ENCODE results near the gene MACF1. TPM values are rescaled to one million over a fixed set of nuclear protein-coding genes. Genes with fewer than 3 reads are reported as not detected.

Gene MACF1
- total RNA-seq, 2 donors from 2014 or later, result 154 to 355 TPM

GRCh38 chr1:39184354-39184818 lies 20.1 kb upstream of the MACF1 start:
- no peaks in the 10 kb centered on the region for H3K27me3 ChIP-seq (replicated peaks; ENCODE audit: insufficient read depth)
- 98% methylated on average over 3 of the region's 3 CpGs for WGBS
- H3K36me3 ChIP-seq, result no peaks in the 10 kb centered on the region
- H3K9me3 ChIP-seq, result no peaks in the 10 kb centered on the region
- TF ChIP-seq POLR2AphosphoS5 (IDR thresholded peaks at IDR 0.05) (no peak), POLR2A (IDR thresholded peaks at IDR 0.05) (no peak)
- TF ChIP-seq, protein P1, sequence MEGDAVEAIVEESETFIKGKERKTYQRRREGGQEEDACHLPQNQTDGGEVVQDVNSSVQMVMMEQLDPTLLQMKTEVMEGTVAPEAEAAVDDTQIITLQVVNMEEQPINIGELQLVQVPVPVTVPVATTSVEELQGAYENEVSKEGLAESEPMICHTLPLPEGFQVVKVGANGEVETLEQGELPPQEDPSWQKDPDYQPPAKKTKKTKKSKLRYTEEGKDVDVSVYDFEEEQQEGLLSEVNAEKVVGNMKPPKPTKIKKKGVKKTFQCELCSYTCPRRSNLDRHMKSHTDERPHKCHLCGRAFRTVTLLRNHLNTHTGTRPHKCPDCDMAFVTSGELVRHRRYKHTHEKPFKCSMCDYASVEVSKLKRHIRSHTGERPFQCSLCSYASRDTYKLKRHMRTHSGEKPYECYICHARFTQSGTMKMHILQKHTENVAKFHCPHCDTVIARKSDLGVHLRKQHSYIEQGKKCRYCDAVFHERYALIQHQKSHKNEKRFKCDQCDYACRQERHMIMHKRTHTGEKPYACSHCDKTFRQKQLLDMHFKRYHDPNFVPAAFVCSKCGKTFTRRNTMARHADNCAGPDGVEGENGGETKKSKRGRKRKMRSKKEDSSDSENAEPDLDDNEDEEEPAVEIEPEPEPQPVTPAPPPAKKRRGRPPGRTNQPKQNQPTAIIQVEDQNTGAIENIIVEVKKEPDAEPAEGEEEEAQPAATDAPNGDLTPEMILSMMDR (IDR thresholded peaks at IDR 0.05), result no peak
- H3K4me3 ChIP-seq, result no peak overlapping the region
- intact Hi-C loops (cut with DNase I), result no loop called here
- peak overlapping the region; percentile 37 for H3K27ac ChIP-seq
- no peaks in the 10 kb centered on the region for H3K4me1 ChIP-seq (replicated peaks)
- DNase-seq (ENCODE audit: low spot score), result no peak

DNA sequence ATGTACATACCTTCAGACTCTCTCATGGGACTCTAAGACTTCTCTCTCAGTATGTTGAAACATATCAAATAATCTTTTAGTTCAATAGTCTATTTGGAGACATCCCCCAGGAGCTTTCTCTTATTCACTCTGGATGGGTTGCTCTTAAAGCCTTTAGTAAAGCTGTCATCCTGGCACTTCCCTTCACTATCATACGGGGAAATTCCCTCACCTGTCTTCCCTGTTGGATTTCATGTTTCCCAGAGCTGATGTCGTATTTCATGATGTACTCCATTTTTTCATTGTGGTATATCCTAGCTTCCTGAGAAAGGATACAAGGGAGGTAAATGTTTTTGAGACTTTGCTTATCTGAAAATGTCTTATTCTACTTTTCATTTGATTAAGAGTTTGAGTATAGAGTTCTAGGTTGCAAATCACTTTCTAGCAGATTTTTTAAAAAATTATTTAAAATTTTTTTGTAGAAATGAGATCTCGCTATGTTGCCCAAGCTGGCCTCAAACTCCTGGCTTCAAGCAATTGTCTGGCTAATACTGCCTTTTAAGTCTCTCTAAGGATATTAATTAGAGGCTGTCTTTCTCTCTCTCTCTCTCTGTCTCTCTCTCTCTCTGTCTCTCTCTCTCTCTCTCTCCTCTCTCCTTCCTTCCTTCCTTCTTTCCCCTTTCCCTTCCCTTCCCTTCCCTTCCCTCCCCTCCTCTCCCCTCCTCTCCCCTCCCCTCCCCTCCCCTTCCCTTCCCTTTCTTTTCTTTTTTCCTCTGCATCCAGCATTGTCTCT lies 17.0 kb upstream of the MACF1 start:
- Histone ChIP-seq H3K4me1 (replicated peaks) (peaks cover 2% of the 10 kb centered on the region), H3K4me3 (no peak overlapping the region)
- no peak for DNase-seq (ENCODE audit: low spot score)

DNA sequence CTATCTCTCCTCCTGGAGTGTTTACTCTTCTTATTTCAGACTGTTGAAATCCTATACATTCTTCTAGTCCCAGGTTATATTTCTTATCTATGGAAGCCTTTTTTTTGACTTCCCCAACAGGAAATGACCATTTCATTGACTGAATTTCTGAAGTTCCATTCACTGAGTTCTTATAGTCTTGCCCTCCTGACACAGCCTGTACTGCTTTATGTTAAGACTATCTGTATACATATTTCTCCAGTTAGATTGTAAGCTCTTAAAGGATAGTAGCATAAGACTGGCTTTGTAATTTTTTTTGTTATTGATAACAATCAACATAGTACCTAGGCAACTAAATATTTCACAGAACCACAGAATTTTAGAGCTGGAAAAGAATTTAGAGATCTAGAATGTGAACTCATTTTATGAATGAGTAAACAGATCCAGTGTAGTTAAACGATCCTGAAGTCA lies 14.9 kb upstream of the MACF1 start:
- 8% methylated on average over 1 of the region's 1 CpG for WGBS
- intact Hi-C loops (cut with DNase I), result loop anchor here (5.0 kb wide), 3 partner anchors 52 to 218 kb away; no protein-coding TSS in a partner anchor
- no peak for DNase-seq (ENCODE audit: low spot score)
- H3K9me3 ChIP-seq, result no peaks in the 10 kb centered on the region
- no peaks in the 10 kb centered on the region for H3K27me3 ChIP-seq (replicated peaks; ENCODE audit: insufficient read depth)
- H3K36me3 ChIP-seq, result no peaks in the 10 kb centered on the region
- peaks cover 2% of the 10 kb centered on the region for H3K4me1 ChIP-seq (replicated peaks)
- no peak overlapping the region for H3K4me3 ChIP-seq
- TF ChIP-seq POLR2A (IDR thresholded peaks at IDR 0.05) (no peak), POLR2AphosphoS5 (IDR thresholded peaks at IDR 0.05) (no peak)
- TF ChIP-seq, protein P1 (IDR thresholded peaks at IDR 0.05), result no peak
- peak overlapping the region in 1 of 2 donors; percentile 20 for H3K27ac ChIP-seq

More for the DNA sequence above, 17.0 kb upstream of the MACF1 start:
- Histone ChIP-seq H3K36me3 (no peaks in the 10 kb centered on the region), H3K27ac (no peak overlapping the region), H3K27me3 (replicated peaks; ENCODE audit: insufficient read depth) (no peaks in the 10 kb centered on the region), H3K9me3 (no peaks in the 10 kb centered on the region)
- TF ChIP-seq, protein P1 (IDR thresholded peaks at IDR 0.05), result no peak
- no peak for TF ChIP-seq POLR2AphosphoS5 (IDR thresholded peaks at IDR 0.05)
- 75% methylated on average over 3 of the region's 3 CpGs for WGBS
- intact Hi-C loops (cut with DNase I), result no loop called here

- Histone ChIP-seq H3K36me3 (no peaks in the 10 kb centered on the region), H3K4me1 (replicated peaks) (peaks cover 7% of the 10 kb centered on the region), H3K27ac (no peak overlapping the region), H3K9me3 (no peaks in the 10 kb centered on the region), H3K27me3 (replicated peaks; ENCODE audit: insufficient read depth) (no peaks in the 10 kb centered on the region), H3K4me3 (no peak overlapping the region)
- intact Hi-C loops (cut with DNase I), result loop anchor here (5.0 kb wide), 3 partner anchors 53 to 217 kb away; no protein-coding TSS in a partner anchor
- WGBS, result 92% methylated on average over 3 of the region's 3 CpGs
- TF ChIP-seq POLR2A (IDR thresholded peaks at IDR 0.05) (no peak), POLR2AphosphoS5 (IDR thresholded peaks at IDR 0.05) (no peak)
- TF ChIP-seq, protein P1 (IDR thresholded peaks at IDR 0.05), result no peak
- no peak for DNase-seq (ENCODE audit: low spot score)
Observed at GRCh38 chr1:39190096-39190495, 14.4 kb upstream of the MACF1 start.

Data from prostate gland (tissue), 2 donors.